Measurements from ENCODE around the gene GRK4.
"Not testable (repeated sequence)": the region's sequence is repeated elsewhere in the genome, so short reads cannot be mapped to it uniquely, and the experiment has no call there.

Gene GRK4

GRCh38 chr4:2930758-2931511 lies 32.4 kb upstream of the GRK4 start:
- DNase-seq (ENCODE audit: low read depth): no peak

- DNase-seq (ENCODE audit: low read depth): no peak
These were observed 31.7 kb upstream of the GRK4 start for GRCh38 chr4:2931512-2932301.

GRCh38 chr4:2932321-2932950 lies 30.9 kb upstream of the GRK4 start:
- no peak for DNase-seq (ENCODE audit: low read depth)

- DNase-seq (ENCODE audit: low read depth): no peak
These were observed 30.3 kb upstream of the GRK4 start for GRCh38 chr4:2932951-2933565.

GRCh38 chr4:2933566-2934076 lies 29.8 kb upstream of the GRK4 start:
- no peak for DNase-seq (ENCODE audit: low read depth)

GRCh38 chr4:2934077-2934812 lies 29.1 kb upstream of the GRK4 start:
- DNase-seq (ENCODE audit: low read depth): peak; percentile 75

GRCh38 chr4:2934813-2935761 lies 28.3 kb upstream of the GRK4 start:
- DNase-seq (ENCODE audit: low read depth): peak; percentile 79

GRCh38 chr4:2935762-2936743 lies 27.3 kb upstream of the GRK4 start:
- DNase-seq (ENCODE audit: low read depth): peak; percentile 92

GRCh38 chr4:2936773-2937145 lies 26.6 kb upstream of the GRK4 start:
- peak; percentile 84 for DNase-seq (ENCODE audit: low read depth)

- peak; percentile 45 for DNase-seq (ENCODE audit: low read depth)
These were observed 26.1 kb upstream of the GRK4 start for GRCh38 chr4:2937146-2937857.

GRCh38 chr4:2937986-2938385 lies 25.4 kb upstream of the GRK4 start:
- no peak for DNase-seq (ENCODE audit: low read depth)

- DNase-seq (ENCODE audit: low read depth): not testable (repeated sequence)
These were observed 25.0 kb upstream of the GRK4 start for GRCh38 chr4:2938411-2938810.

GRCh38 chr4:2938906-2939305 lies 24.5 kb upstream of the GRK4 start:
- DNase-seq (ENCODE audit: low read depth): no peak

GRCh38 chr4:2939383-2940243 lies 23.8 kb upstream of the GRK4 start:
- no peak for DNase-seq (ENCODE audit: low read depth)

- no peak for DNase-seq (ENCODE audit: low read depth)
These were observed 22.9 kb upstream of the GRK4 start for GRCh38 chr4:2940267-2941137.
